PFSK-1 (cell line): ENCODE data around the gene TRAPPC3L. TPM values are rescaled to one million over a fixed set of nuclear protein-coding genes. Genes with fewer than 3 reads are reported as not detected.

Experiments
- FOXP2 ChIP-seq: optimal IDR thresholded peaks from 2 replicates; pipeline ENCODE3; 2011; ENCODE audit warnings: borderline replicate concordance, control low read depth, inconsistent platforms; ENCODE audit not compliant: insufficient read depth; ENCODE audit errors: extremely low read length, extremely low read depth
- POLR2AphosphoS5 ChIP-seq: IDR thresholded peaks from 2 replicates; pipeline ENCODE4 v1.6.1; 2012; ENCODE audit warnings: low read depth, mild to moderate bottlenecking, control low read depth, low read length, moderate library complexity
- REST ChIP-seq, 2 experiments: IDR thresholded peaks; 2 replicates each; pipeline versions ENCODE4 v1.6.1 to v1.8.0; 2011 to 2012; ENCODE audit warnings: low read depth in 2 of 2, low read length in 2 of 2, control low read depth in 1 of 2, inconsistent platforms in 1 of 2, mild to moderate bottlenecking in 1 of 2, moderate library complexity in 1 of 2; ENCODE audit not compliant: insufficient read depth in 1 of 2
- SIN3A ChIP-seq: IDR thresholded peaks from 2 replicates; pipeline ENCODE4 v1.6.1; 2012; ENCODE audit warnings: mild to moderate bottlenecking, low read length, moderate library complexity, borderline replicate concordance; ENCODE audit not compliant: insufficient read depth
- TAF1 ChIP-seq: IDR thresholded peaks from 2 replicates; pipeline ENCODE4 v1.6.1; 2012; ENCODE audit warnings: low read length, control low read depth, borderline replicate concordance; ENCODE audit not compliant: insufficient read depth
- polyA plus RNA-seq: library from polyadenylated mRNA; unstranded; fragments of >200 nt; gene quantifications from one replicate; pipeline ENCODE4 v1.2.1, GENCODE V29; 2012; ENCODE audit warnings: low read depth, missing spikeins; ENCODE audit not compliant: insufficient read length

TRAPPC3L gene
- not detected for polyA plus RNA-seq

- no peak for TF ChIP-seq REST (IDR thresholded peaks at IDR 0.05; ENCODE audit: insufficient read depth in 1 of 2, low read depth in 2 of 2, low read length in 2 of 2)
- no peak for TF ChIP-seq FOXP2
- TF ChIP-seq SIN3A: no peak
- TF ChIP-seq TAF1: no peak
- no peak for TF ChIP-seq POLR2AphosphoS5
Measured at GRCh38 chr6:116545651-116546050, at the start of gene TRAPPC3L. TRAPPC3L (minus strand) TSS chr6:116545684; CDS start chr6:116545514, 170 bp downstream.

GRCh38 chr6:116595247-116595646, 49.8 kb upstream of the TRAPPC3L start:
- no peak for TF ChIP-seq REST (IDR thresholded peaks at IDR 0.05; ENCODE audit: insufficient read depth in 1 of 2, low read depth in 2 of 2, low read length in 2 of 2)
- no peak for TF ChIP-seq POLR2AphosphoS5
- TF ChIP-seq SIN3A: no peak
- no peak for TF ChIP-seq FOXP2
- TF ChIP-seq TAF1: no peak

- TF ChIP-seq FOXP2 (no peak), SIN3A (no peak), REST (IDR thresholded peaks at IDR 0.05; ENCODE audit: insufficient read depth in 1 of 2, low read depth in 2 of 2, low read length in 2 of 2) (no peak), TAF1 (no peak)
Measured at GRCh38 chr6:116586738-116587137, 41.3 kb upstream of the TRAPPC3L start.

GRCh38 chr6:116586276-116586675, 40.8 kb upstream of the TRAPPC3L start:
- no peak for TF ChIP-seq SIN3A
- no peak for TF ChIP-seq FOXP2
- TF ChIP-seq TAF1: no peak
- no peak for TF ChIP-seq POLR2AphosphoS5

GRCh38 chr6:116580198-116580597, 34.7 kb upstream of the TRAPPC3L start:
- TF ChIP-seq TAF1 (no peak), REST (IDR thresholded peaks at IDR 0.05; ENCODE audit: insufficient read depth in 1 of 2, low read depth in 2 of 2, low read length in 2 of 2) (no peak), FOXP2 (no peak), POLR2AphosphoS5 (no peak), SIN3A (no peak)
